Smooth muscle cell (in vitro differentiated cells): Measurements from ENCODE around the gene DHX40. TPM values are rescaled to one million over a fixed set of nuclear protein-coding genes. Genes with fewer than 3 reads are reported as not detected.

Experiments
- DNase-seq: peaks from one replicate; lab custom pipeline; 2025; ENCODE audit not compliant: unreplicated experiment; lab: John Stamatoyannopoulos, UW
- H2AFZ ChIP-seq: fragments of 200-600 bp; sonication (generic); 2 replicates; pipeline ENCODE4 v1.6.0; 2016; ENCODE audit warnings: antibody characterized with exemption, low read depth, mild to moderate bottlenecking
- H3F3A ChIP-seq: fragments of 200-600 bp; sonication (generic); 2 replicates; pipeline ENCODE4 v1.6.0; 2017; ENCODE audit warnings: antibody characterized with exemption, low read depth
- H3K27ac ChIP-seq: fragments of 200-600 bp; sonication (generic); 2 replicates; pipeline ENCODE4 v1.5.1; 2016; ENCODE audit warnings: low read depth, mild to moderate bottlenecking
- H3K27me3 ChIP-seq: fragments of 200-600 bp; sonication (generic); 2 replicates; pipeline ENCODE4 v1.6.1; 2016; ENCODE audit warnings: low read depth, mild to moderate bottlenecking
- H3K36me3 ChIP-seq: fragments of 200-600 bp; sonication (generic); 2 replicates; pipeline ENCODE4 v1.5.1; 2016; ENCODE audit warnings: low read depth
- H3K4me1 ChIP-seq: fragments of 200-600 bp; sonication (generic); 2 replicates; pipeline ENCODE4 v1.5.1; 2016; ENCODE audit warnings: low read depth
- H3K4me2 ChIP-seq: fragments of 200-600 bp; sonication (generic); 2 replicates; pipeline ENCODE4 v1.6.0; 2016; ENCODE audit warnings: mild to moderate bottlenecking
- H3K4me3 ChIP-seq: fragments of 200-600 bp; sonication (generic); 2 replicates; pipeline ENCODE4 v1.5.1; 2016; ENCODE audit warnings: mild to moderate bottlenecking
- H3K79me2 ChIP-seq: fragments of 200-600 bp; sonication (generic); 2 replicates; pipeline ENCODE4 v1.6.0; 2016; ENCODE audit warnings: low read depth, mild to moderate bottlenecking
- H3K9ac ChIP-seq: fragments of 200-600 bp; sonication (generic); 2 replicates; pipeline ENCODE4 v1.6.0; 2016; ENCODE audit warnings: low read depth
- H3K9me3 ChIP-seq: fragments of 200-600 bp; sonication (generic); replicated peaks from 2 replicates; pipeline ENCODE4 v1.5.1; 2016; ENCODE audit warnings: low read depth
- H4K20me1 ChIP-seq: fragments of 200-600 bp; sonication (generic); 2 replicates; pipeline ENCODE4 v1.6.0; 2016; ENCODE audit warnings: low read depth
- WGBS: methylation state at CpG from one replicate; pipeline ENCODE4 v1.1.7; 2016; ENCODE audit warnings: low lambda C conversion rate; 5-methylcytosine and 5-hydroxymethylcytosine counted together
- polyA plus RNA-seq: library from polyadenylated mRNA; unstranded; fragments of >200 nt; fragmentation: Nextera tagmentation; extraction: Ambion mirVana; gene quantifications from 2 replicates; pipeline ENCODE4 v1.2.1, GENCODE V29; 2016
- total RNA-seq: library from RNA; depleted of rRNA; stranded (reverse); fragments of >200 nt; gene quantifications from 2 replicates; pipeline ENCODE4 v1.2.3, GENCODE V29; 2014
- TF ChIP-seq, protein P1 (sequence below): fragments of 200-600 bp; sonication (generic); IDR thresholded peaks from 2 replicates; pipeline ENCODE4 v1.5.1; 2017; ENCODE audit warnings: borderline replicate concordance, mild to moderate bottlenecking, antibody characterized with exemption; ENCODE audit not compliant: insufficient read depth, poor library complexity, severe bottlenecking

The DHX40 gene
- total and polyA plus RNA-seq, 2 experiments from 2014 or later = 16.5 to 44.7 TPM

DNA sequence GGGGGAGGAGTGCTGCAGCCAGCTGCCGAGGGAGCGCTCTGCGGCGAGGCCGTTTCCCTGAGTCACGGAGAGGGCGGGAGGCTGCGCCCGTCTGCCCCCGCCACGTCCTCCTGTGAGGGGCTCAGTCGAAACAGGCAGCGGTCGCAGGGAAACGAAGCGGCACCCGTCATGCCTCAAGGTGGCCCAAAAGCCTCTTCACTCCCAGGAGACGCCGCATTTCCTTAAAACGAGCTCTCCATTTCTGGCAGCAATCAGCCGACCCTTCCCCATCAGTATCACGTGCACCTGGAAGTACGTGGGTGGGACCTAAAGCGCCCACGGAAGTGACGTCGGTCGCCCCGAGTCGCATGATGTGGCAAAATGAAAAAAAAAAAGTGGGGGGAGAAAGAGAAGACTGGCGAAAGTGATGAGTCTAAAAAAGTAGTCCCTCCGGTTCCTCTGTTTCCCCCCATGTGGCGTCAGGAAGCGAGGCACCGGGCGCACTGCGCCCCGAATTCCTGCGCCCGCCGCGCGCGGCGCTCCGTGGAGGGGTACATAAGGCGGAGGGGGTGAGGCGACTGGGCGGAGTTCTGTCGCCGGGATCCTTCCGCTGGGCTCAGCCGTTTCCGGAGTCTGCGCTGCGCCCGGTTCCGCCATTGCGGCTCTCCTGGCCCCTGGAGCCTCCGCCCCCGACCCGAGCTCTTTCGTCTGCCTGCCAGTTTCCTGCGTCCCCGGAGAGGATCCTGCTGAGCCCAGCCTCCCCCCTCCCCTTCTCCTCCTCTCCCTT lies 54.1 kb downstream of the DHX40 start, which contains the start of gene CLTC:
Gene CLTC, plus strand, starts transcription at position 598 of the 766 bp plus-strand sequence. CDS start 237 bp downstream, outside the sequence.
- peak within 1 kb of the TSS; percentile 97 for H3K9ac ChIP-seq
- H3K27ac ChIP-seq = peak within 1 kb of the TSS; percentile 99
- under 1% methylated on average over 52 of the region's 65 CpGs for WGBS
- no peaks in the 10 kb centered on the region for H3K27me3 ChIP-seq
- peak within 1 kb of the TSS; percentile 44 for H2AFZ ChIP-seq
- peaks cover 47% of the 10 kb centered on the region for H3K79me2 ChIP-seq
- H3K36me3 ChIP-seq = no peaks in the 10 kb centered on the region
- peaks cover 48% of the 10 kb centered on the region for H3K4me1 ChIP-seq
- peak within 1 kb of the TSS; percentile 99 for H3K4me3 ChIP-seq
- TF ChIP-seq, protein P1, sequence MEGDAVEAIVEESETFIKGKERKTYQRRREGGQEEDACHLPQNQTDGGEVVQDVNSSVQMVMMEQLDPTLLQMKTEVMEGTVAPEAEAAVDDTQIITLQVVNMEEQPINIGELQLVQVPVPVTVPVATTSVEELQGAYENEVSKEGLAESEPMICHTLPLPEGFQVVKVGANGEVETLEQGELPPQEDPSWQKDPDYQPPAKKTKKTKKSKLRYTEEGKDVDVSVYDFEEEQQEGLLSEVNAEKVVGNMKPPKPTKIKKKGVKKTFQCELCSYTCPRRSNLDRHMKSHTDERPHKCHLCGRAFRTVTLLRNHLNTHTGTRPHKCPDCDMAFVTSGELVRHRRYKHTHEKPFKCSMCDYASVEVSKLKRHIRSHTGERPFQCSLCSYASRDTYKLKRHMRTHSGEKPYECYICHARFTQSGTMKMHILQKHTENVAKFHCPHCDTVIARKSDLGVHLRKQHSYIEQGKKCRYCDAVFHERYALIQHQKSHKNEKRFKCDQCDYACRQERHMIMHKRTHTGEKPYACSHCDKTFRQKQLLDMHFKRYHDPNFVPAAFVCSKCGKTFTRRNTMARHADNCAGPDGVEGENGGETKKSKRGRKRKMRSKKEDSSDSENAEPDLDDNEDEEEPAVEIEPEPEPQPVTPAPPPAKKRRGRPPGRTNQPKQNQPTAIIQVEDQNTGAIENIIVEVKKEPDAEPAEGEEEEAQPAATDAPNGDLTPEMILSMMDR = no peak
- no peaks in the 10 kb centered on the region for H3K9me3 ChIP-seq
- H3K4me2 ChIP-seq = peak within 1 kb of the TSS; percentile 99
- H3F3A ChIP-seq = peaks cover 32% of the 10 kb centered on the region
- peak; percentile 93 for DNase-seq
- H4K20me1 ChIP-seq = peaks cover 39% of the 10 kb centered on the region

DNA sequence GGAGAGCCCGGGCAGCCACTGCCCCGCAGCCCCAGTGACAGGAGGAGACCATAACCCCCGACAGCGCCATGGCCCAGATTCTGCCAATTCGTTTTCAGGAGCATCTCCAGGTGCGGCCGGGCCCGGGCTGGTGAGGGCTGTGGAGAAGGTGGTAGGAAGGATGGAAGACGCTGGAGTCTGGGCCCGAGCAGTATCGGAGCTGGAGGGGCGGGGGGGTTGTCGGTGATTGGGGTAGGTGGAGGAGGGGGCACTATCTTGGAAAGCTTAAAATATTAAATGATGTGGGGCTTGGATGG lies 54.6 kb downstream of the DHX40 start:
- H3K36me3 ChIP-seq = no peaks in the 10 kb centered on the region
- H3K9ac ChIP-seq = peak overlapping the region; percentile 97
- H3K4me2 ChIP-seq = peak overlapping the region; percentile 99
- no peaks in the 10 kb centered on the region for H3K9me3 ChIP-seq
- peaks cover 49% of the 10 kb centered on the region for H3K4me1 ChIP-seq
- WGBS = 0% methylated on average over 12 of the region's 13 CpGs
- H3K79me2 ChIP-seq = peaks cover 53% of the 10 kb centered on the region
- H4K20me1 ChIP-seq = peaks cover 45% of the 10 kb centered on the region
- H3K4me3 ChIP-seq = peak overlapping the region; percentile 99
- DNase-seq = no peak
- H3F3A ChIP-seq = peaks cover 34% of the 10 kb centered on the region
- TF ChIP-seq, protein P1 = no peak
- H2AFZ ChIP-seq = no peak overlapping the region
- H3K27ac ChIP-seq = peak overlapping the region; percentile 99
- H3K27me3 ChIP-seq = no peaks in the 10 kb centered on the region

DNA sequence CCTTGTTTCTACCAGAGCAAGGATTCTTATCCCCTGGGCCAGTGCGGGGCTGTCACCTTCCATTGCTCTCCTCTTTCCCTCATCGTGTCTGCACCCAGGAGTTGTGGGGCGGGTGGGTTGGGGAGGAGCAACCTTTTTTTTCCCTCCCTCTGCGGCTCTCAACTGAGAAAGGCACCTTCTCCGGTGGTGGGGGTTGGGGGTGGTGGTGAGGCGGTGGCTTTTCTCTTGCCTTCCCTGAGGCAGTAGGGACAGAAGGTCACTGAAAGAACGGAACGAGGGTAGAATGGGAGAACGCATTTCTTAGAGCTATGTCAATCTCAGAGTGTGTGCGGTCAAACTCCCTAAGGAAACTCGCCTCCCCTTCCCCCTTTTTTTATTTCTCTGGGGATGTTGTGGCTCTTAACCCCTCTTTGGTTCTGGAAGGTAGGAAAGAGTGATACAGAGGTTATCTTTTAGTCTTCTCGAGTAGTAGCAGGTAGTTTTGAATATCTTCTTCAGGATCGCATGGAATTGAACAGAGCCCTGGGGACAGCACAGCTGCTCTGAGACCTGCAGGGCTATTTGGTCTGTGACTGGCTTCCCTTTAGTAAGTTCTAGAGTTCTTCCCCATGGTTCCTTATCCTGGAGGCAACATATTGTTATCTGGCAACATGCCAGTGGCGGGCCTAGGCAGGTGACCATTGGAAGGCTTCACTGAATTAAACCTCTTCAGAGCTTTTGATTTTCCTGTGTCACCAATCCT lies 55.3 kb downstream of the DHX40 start:
- H3K27ac ChIP-seq = peak overlapping the region; percentile 99
- TF ChIP-seq, protein P1 = no peak
- no peak for DNase-seq
- peaks cover 53% of the 10 kb centered on the region for H3K4me1 ChIP-seq
- H3K36me3 ChIP-seq = no peaks in the 10 kb centered on the region
- H3K9me3 ChIP-seq = no peaks in the 10 kb centered on the region
- peaks cover 51% of the 10 kb centered on the region for H4K20me1 ChIP-seq
- peak overlapping the region; percentile 99 for H3K4me3 ChIP-seq
- H2AFZ ChIP-seq = no peak overlapping the region
- H3K27me3 ChIP-seq = no peaks in the 10 kb centered on the region
- H3F3A ChIP-seq = peaks cover 30% of the 10 kb centered on the region
- peak overlapping the region; percentile 97 for H3K9ac ChIP-seq
- peaks cover 60% of the 10 kb centered on the region for H3K79me2 ChIP-seq
- H3K4me2 ChIP-seq = peak overlapping the region; percentile 99
- 2% methylated on average over 13 of the region's 14 CpGs for WGBS
